Measurements from ENCODE around the gene RASA4B. TPM values are rescaled to one million over a fixed set of nuclear protein-coding genes. Genes with fewer than 3 reads are reported as not detected.
A peak's percentile ranks its signal among the peaks of the same experiment; 100 is the strongest.

The RASA4B gene
- total RNA-seq, 1 donor from 2014 or later: 4.5 TPM

DNA sequence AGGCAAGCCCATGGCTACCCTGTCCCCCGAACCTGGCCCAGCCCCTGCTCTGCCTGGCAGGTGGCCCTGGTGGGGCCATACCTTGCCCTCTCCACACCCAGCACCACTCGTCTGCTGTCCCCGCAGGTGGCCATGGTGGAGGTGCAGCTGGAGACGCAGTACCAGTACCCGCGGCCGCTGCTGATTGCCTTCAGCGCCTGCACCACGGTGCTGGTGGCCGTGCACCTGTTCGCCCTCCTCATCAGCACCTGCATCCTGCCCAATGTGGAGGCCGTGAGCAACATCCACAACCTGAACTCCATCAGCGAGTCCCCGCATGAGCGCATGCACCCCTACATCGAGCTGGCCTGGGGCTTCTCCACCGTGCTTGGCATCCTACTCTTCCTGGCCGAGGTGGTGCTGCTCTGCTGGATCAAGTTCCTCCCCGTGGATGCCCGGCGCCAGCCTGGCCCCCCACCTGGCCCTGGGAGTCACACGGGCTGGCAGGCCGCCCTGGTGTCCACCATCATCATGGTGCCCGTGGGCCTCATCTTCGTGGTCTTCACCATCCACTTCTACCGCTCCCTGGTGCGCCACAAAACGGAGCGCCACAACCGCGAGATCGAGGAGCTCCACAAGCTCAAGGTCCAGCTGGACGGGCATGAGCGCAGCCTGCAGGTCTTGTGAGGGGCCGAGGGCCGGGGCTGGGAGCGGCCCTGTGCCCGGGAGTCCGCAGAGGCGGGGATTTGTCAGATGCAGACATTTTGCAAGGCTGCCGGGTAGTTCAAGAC is 71.0 kb downstream of the RASA4B start:
- H3K27me3 Mint-ChIP-seq (ENCODE audit: low read depth): no peaks in the 10 kb centered on the region
- H3K9me3 Mint-ChIP-seq: no peaks in the 10 kb centered on the region
- H3K36me3 Mint-ChIP-seq (ENCODE audit: low read depth): peaks cover 8% of the 10 kb centered on the region
- TF ChIP-seq, protein P1, sequence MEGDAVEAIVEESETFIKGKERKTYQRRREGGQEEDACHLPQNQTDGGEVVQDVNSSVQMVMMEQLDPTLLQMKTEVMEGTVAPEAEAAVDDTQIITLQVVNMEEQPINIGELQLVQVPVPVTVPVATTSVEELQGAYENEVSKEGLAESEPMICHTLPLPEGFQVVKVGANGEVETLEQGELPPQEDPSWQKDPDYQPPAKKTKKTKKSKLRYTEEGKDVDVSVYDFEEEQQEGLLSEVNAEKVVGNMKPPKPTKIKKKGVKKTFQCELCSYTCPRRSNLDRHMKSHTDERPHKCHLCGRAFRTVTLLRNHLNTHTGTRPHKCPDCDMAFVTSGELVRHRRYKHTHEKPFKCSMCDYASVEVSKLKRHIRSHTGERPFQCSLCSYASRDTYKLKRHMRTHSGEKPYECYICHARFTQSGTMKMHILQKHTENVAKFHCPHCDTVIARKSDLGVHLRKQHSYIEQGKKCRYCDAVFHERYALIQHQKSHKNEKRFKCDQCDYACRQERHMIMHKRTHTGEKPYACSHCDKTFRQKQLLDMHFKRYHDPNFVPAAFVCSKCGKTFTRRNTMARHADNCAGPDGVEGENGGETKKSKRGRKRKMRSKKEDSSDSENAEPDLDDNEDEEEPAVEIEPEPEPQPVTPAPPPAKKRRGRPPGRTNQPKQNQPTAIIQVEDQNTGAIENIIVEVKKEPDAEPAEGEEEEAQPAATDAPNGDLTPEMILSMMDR (conservative IDR thresholded peaks at IDR 0.05): no peak
- no peak overlapping the region for H3K4me3 Mint-ChIP-seq
- peak overlapping the region; percentile 43 for H3K27ac Mint-ChIP-seq (ENCODE audit: unreplicated experiment)
- no peak for DNase-seq (ENCODE audit: low read depth, low spot score)
- peaks cover 11% of the 10 kb centered on the region for H3K4me1 Mint-ChIP-seq

DNA sequence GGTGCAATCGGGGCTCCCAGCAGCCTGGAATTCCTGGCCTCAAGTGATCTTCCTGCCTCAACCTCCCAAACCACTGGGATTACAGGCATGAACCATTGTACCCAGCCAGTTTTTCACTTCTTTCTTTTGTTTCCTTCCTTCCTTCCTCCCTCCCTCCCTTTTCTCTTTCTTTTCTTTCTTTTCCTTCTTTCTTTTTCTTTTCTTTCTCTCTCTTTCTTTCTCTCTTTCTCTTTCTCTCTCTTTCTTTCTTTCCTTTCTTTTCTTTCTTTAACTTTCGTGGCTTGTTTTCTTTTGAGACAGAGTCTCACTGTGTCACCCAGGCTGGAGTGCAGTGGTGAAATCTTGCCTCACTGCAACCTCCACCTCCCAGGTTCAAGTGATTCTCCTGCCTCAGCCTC is 71.9 kb downstream of the RASA4B start:
- Mint-ChIP-seq H3K4me3 (no peak overlapping the region), H3K36me3 (ENCODE audit: low read depth) (peaks cover 7% of the 10 kb centered on the region), H3K4me1 (peaks cover 9% of the 10 kb centered on the region), H3K27me3 (ENCODE audit: low read depth) (no peaks in the 10 kb centered on the region), H3K9me3 (no peaks in the 10 kb centered on the region), H3K27ac (ENCODE audit: unreplicated experiment) (peak overlapping the region; percentile 75)
- DNase-seq (ENCODE audit: low read depth, low spot score): no peak
- TF ChIP-seq, protein P1 (conservative IDR thresholded peaks at IDR 0.05): no peak

DNA sequence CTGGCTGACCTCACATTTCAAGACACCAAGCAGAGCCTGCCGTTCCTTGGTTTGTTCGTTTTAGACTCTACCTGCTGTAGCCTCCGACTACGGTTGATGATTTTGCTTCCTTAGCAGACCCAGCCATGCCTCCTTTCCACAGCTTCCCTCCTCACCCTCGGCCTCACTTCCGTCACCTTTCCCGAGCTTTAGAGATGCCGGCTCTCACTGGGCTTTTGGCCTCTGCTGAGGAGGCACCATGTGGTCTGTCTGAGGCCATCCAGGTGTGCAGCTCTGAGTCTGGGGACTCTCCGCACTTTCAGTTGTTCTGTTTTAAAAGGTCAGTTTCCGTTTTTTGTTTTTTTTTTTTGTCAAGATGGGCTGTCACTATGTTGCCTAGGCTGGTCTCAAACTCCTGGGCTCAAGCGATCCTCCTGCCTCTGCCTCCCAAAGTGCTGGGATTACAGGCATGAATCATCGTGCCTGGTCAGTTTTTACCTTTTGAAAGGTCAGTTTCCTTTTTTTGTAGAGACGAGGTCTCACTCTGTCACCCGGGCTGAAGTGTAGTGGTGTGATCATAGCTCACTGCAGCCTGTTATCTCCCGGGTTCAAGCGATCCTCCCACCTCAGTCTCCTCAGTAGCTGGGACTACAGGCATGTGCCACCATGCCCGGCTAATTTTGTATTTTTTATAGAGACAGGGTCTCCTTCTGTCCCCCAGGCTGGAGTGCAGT is 72.5 kb downstream of the RASA4B start:
- no peaks in the 10 kb centered on the region for H3K27me3 Mint-ChIP-seq (ENCODE audit: low read depth)
- DNase-seq (ENCODE audit: low read depth, low spot score): no peak
- H3K4me3 Mint-ChIP-seq: no peak overlapping the region
- H3K4me1 Mint-ChIP-seq: peaks cover 8% of the 10 kb centered on the region
- H3K9me3 Mint-ChIP-seq: no peaks in the 10 kb centered on the region
- TF ChIP-seq, protein P1 (conservative IDR thresholded peaks at IDR 0.05): no peak
- H3K27ac Mint-ChIP-seq (ENCODE audit: unreplicated experiment): peak overlapping the region; percentile 19
- peaks cover 7% of the 10 kb centered on the region for H3K36me3 Mint-ChIP-seq (ENCODE audit: low read depth)

DNA sequence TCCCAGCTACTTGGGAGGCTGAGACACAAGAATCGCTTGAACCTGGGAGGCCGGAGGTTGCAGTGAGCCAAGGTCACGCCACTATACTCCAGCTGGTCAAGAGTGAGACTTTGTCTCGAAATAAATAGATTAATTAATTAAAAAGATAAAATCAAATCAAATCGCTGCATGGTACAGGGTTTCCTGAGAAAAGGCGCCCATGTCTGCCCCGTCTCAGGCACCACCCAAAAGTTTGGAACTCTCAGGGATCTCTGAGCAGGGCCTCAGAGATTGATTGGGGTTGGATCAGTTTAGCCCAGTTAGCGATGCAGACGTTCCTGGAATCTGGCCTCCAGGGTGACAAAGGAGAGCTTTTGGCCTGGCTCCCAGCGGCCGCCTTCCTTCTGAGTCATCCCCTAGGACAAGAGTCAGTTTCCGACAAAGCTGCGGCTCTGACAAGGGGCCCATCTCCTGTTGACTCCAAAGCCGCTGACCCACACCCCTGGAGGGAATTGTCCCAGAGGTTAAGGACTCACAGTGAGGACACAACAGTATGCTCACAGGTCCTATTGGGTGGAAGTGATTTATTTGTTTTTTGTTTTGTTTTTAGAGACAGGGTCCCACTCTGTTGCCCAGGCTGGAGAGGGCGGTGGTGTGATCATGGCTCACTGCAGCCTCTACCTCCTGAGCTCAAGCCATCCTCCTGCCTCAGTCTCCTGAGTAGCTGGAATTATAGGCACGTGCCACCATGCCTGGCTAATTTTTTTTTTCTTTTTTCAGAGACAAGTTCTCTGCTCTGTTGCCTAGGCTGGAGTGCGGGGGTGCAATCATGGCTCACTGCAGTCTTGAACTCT is 77.4 kb downstream of the RASA4B start:
- Mint-ChIP-seq H3K4me1 (peaks cover 15% of the 10 kb centered on the region), H3K4me3 (peak overlapping the region; percentile 49), H3K27me3 (ENCODE audit: low read depth) (no peaks in the 10 kb centered on the region), H3K27ac (ENCODE audit: unreplicated experiment) (peak overlapping the region; percentile 27), H3K36me3 (ENCODE audit: low read depth) (peaks cover 10% of the 10 kb centered on the region), H3K9me3 (no peaks in the 10 kb centered on the region)
- TF ChIP-seq, protein P1 (conservative IDR thresholded peaks at IDR 0.05): no peak
- no peak for DNase-seq (ENCODE audit: low read depth, low spot score)

DNA sequence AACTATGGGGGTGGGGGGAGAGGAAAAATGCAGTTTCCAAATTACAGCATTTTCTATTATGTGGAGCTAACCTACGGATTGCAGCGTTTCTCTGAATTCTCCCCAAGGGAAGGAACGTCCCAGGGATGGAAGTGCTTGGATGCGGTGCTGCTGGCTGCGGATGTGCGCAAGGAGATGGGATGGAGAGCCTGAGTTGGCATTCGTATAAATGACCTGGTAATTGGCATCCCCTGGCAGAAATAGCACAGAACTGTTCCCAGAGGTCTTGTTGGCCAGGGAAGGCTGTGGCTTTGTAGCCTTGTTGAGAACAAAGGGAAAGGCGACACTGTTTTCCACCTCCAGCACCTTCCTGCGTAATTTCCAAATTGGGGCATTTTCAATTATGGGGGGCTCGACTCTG is 81.5 kb downstream of the RASA4B start:
- Mint-ChIP-seq H3K4me1 (peaks cover 27% of the 10 kb centered on the region), H3K4me3 (peak overlapping the region; percentile 88), H3K9me3 (no peaks in the 10 kb centered on the region), H3K27ac (ENCODE audit: unreplicated experiment) (no peak overlapping the region), H3K27me3 (ENCODE audit: low read depth) (peaks cover 3% of the 10 kb centered on the region), H3K36me3 (ENCODE audit: low read depth) (peaks cover 3% of the 10 kb centered on the region)
- TF ChIP-seq, protein P1 (conservative IDR thresholded peaks at IDR 0.05): no peak
- DNase-seq (ENCODE audit: low read depth, low spot score): no peak
